GM23338 (cell line): Measurements from ENCODE around the gene FABP6. TPM values are rescaled to one million over a fixed set of nuclear protein-coding genes. Genes with fewer than 3 reads are reported as not detected.

Experiments used
- ATAC-seq: fragments of 200-7000 bp; cut with Tn5 transposase; 3 replicates; pipeline ENCODE4 v1.9.1; 2020
- DNase-seq: peaks from one replicate; pipeline ENCODE4 v3.0.0-alpha.2; 2015; ENCODE audit warnings: low spot score
- H2AFZ ChIP-seq: fragments of 200-600 bp; sonication (generic); 2 replicates; pipeline ENCODE4 v1.8.0; 2016; ENCODE audit warnings: antibody characterized with exemption, mild to moderate bottlenecking, moderate library complexity
- H3F3A ChIP-seq: fragments of 200-600 bp; sonication (generic); replicated peaks from 2 replicates; pipeline ENCODE4 v1.8.0; 2017; ENCODE audit warnings: antibody characterized with exemption, mixed run types, low read depth
- H3K27ac ChIP-seq: fragments of 200-600 bp; sonication (generic); 2 replicates; pipeline ENCODE4 v1.6.1; 2016; ENCODE audit warnings: low read depth
- H3K27me3 ChIP-seq: fragments of 200-600 bp; sonication (generic); 2 replicates; pipeline ENCODE4 v1.8.0; 2016; ENCODE audit warnings: mild to moderate bottlenecking, mixed run types, moderate library complexity; ENCODE audit not compliant: insufficient read depth
- H3K36me3 ChIP-seq: fragments of 200-600 bp; sonication (generic); 2 replicates; pipeline ENCODE4 v1.8.0; 2016; ENCODE audit warnings: mild to moderate bottlenecking; ENCODE audit not compliant: insufficient read depth
- H3K4me1 ChIP-seq: fragments of 200-600 bp; sonication (generic); 2 replicates; pipeline ENCODE4 v1.8.0; 2016; ENCODE audit warnings: mild to moderate bottlenecking, moderate library complexity; ENCODE audit not compliant: insufficient read depth
- H3K4me2 ChIP-seq: fragments of 200-600 bp; sonication (generic); 2 replicates; pipeline ENCODE4 v1.7.1; 2017; ENCODE audit warnings: mixed run types
- H3K4me3 ChIP-seq: fragments of 200-600 bp; sonication (generic); 2 replicates; pipeline ENCODE4 v1.6.1; 2016; ENCODE audit warnings: mixed run types
- H3K79me2 ChIP-seq: fragments of 200-600 bp; sonication (generic); replicated peaks from 2 replicates; pipeline ENCODE4 v1.8.0; 2017; ENCODE audit warnings: mild to moderate bottlenecking; ENCODE audit not compliant: insufficient read depth
- H3K9me2 ChIP-seq: fragments of 200-600 bp; sonication (generic); 2 replicates; pipeline ENCODE4 v1.8.0; 2017; ENCODE audit not compliant: insufficient read depth
- H4K20me1 ChIP-seq: fragments of 200-600 bp; sonication (generic); replicated peaks from 2 replicates; pipeline ENCODE4 v1.8.0; 2017; ENCODE audit warnings: mild to moderate bottlenecking; ENCODE audit not compliant: insufficient read depth
- H3K27ac Mint-ChIP-seq: 2 replicates; pipeline ENCODE4 v1.8.0; 2020; ENCODE audit warnings: inconsistent platforms, mild to moderate bottlenecking, moderate library complexity, mixed read lengths
- H3K27me3 Mint-ChIP-seq: 3 replicates; pipeline ENCODE4 v1.8.0; 2022; ENCODE audit warnings: low read depth, mild to moderate bottlenecking, moderate library complexity, mixed read lengths, inconsistent platforms; ENCODE audit not compliant: insufficient read depth, poor library complexity
- H3K36me3 Mint-ChIP-seq: 3 replicates; pipeline ENCODE4 v1.8.0; 2021; ENCODE audit warnings: low read depth, mild to moderate bottlenecking, inconsistent platforms, moderate library complexity, mixed read lengths
- H3K4me1 Mint-ChIP-seq: 3 replicates; pipeline ENCODE4 v1.8.0; 2020; ENCODE audit warnings: mild to moderate bottlenecking, inconsistent platforms, mixed read lengths
- H3K4me3 Mint-ChIP-seq: 3 replicates; pipeline ENCODE4 v1.8.0; 2021; ENCODE audit warnings: moderate library complexity, mild to moderate bottlenecking, inconsistent platforms, mixed read lengths
- H3K9me3 Mint-ChIP-seq: 3 replicates; pipeline ENCODE4 v1.8.0; 2020; ENCODE audit warnings: moderate library complexity, mild to moderate bottlenecking, inconsistent platforms, mixed read lengths
- CREB1 ChIP-seq: fragments of 250-450 bp; sonication (Bioruptor Pico); IDR thresholded peaks from 2 replicates; pipeline ENCODE4 v1.5.0; 2020; ENCODE audit warnings: low read depth, mild to moderate bottlenecking, moderate library complexity
- EZH2 ChIP-seq: fragments of 200-600 bp; sonication (generic); IDR thresholded peaks from one replicate; pipeline ENCODE4 v1.8.0; 2017; ENCODE audit warnings: antibody characterized with exemption, mild to moderate bottlenecking, low read depth; ENCODE audit not compliant: unreplicated experiment
- EZH2phosphoT487 ChIP-seq: fragments of 200-600 bp; sonication (generic); IDR thresholded peaks from one replicate; pipeline ENCODE4 v1.8.1; 2018; ENCODE audit warnings: antibody characterized with exemption; ENCODE audit not compliant: unreplicated experiment
- NANOG ChIP-seq: IDR thresholded peaks from 2 replicates; pipeline ENCODE4 v1.6.1; 2016; ENCODE audit warnings: antibody characterized with exemption, borderline replicate concordance
- ZNF462 ChIP-seq: fragments of 250-450 bp; sonication (Bioruptor Pico); IDR thresholded peaks from 2 replicates; pipeline ENCODE4 v1.5.0; 2020; ENCODE audit warnings: mild to moderate bottlenecking, moderate library complexity
- polyA plus RNA-seq: library from polyadenylated mRNA; unstranded; fragments of >200 nt; fragmentation: Nextera tagmentation; extraction: Ambion mirVana; gene quantifications from 2 replicates; pipeline ENCODE4 v1.2.1, GENCODE V29; 2016
- total RNA-seq: library from RNA; depleted of rRNA; stranded (reverse); fragments of >200 nt; shearing (Covaris generic); gene quantifications from 2 replicates; pipeline ENCODE4 v1.2.3, GENCODE V29; 2014

Gene FABP6
- total and polyA plus RNA-seq, 2 experiments from 2014 or later: 2.2 to 7.5 TPM

- Histone ChIP-seq H3K9me2 (no peaks in the 10 kb centered on the region), H3K27ac (no peak overlapping the region; the same call in 1 of the 2 replicates), H3K4me2 (no peak overlapping the region), H4K20me1 (peaks cover 5% of the 10 kb centered on the region), H3K27me3 (no peaks in the 10 kb centered on the region), H3K79me2 (no peaks in the 10 kb centered on the region), H3K4me3 (no peak overlapping the region), H3K36me3 (peaks cover 10% of the 10 kb centered on the region; the same call in 1 of the 2 replicates), H3K4me1 (0 out of 2 replicates have a peak, but pooled peaks cover 5% of the 10 kb centered on the region), H3F3A (peaks cover 9% of the 10 kb centered on the region; the same call in 1 of the 2 replicates), H2AFZ (no peak overlapping the region)
- Mint-ChIP-seq H3K36me3 (peaks cover 47% of the 10 kb centered on the region), H3K9me3 (no peaks in the 10 kb centered on the region), H3K4me3 (no peak overlapping the region), H3K27ac (0 out of 2 replicates have a peak overlapping the region, but pooled peaks have one; percentile 16), H3K27me3 (peaks cover 5% of the 10 kb centered on the region), H3K4me1 (peaks cover 12% of the 10 kb centered on the region)
- DNase-seq (no peak), ATAC-seq (no peak)
- no peak for TF ChIP-seq CREB1 (CRISPR knock-in tag)
- no peak for TF ChIP-seq NANOG
- no peak for TF ChIP-seq EZH2
- TF ChIP-seq EZH2phosphoT487: no peak
- TF ChIP-seq ZNF462: no peak
Observed at GRCh38 chr5:160250826-160251225, 21.5 kb downstream of the FABP6 start.
